Ramos (cell line): ENCODE measurements around the gene MYOCOS.
"Not testable (repeated sequence)": the region's sequence is repeated elsewhere in the genome, so short reads cannot be mapped to it uniquely, and the experiment has no call there.

Source experiments
- in situ Hi-C: fragments of 300-500 bp; cut with MboI; formaldehyde crosslinking; loops from one replicate; pipeline ENCODE4 v1.14.3; 2022; ENCODE audit warnings: low sequenced_read_pairs; ENCODE audit not compliant: unreplicated experiment

Gene MYOCOS

DNA sequence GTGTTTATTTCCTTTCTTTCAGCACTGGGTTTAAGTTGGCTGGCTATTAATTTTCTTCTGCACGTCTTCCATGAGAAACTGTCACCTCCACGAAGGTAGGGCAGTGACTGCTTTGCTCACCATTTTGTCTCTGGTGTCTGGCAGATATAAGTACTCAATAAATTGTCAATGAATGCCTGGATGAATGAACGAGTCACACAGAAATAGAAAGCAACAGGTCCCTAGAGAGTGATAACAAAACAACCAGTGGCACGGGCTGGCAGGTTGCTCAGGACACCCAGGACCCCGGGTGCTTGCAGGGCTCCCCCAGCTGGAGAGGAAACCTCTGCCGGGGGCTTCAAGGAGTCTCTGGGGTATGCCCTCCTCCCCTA, 33.7 kb downstream of the MYOCOS start:
- in situ Hi-C loops: no loop called here

DNA sequence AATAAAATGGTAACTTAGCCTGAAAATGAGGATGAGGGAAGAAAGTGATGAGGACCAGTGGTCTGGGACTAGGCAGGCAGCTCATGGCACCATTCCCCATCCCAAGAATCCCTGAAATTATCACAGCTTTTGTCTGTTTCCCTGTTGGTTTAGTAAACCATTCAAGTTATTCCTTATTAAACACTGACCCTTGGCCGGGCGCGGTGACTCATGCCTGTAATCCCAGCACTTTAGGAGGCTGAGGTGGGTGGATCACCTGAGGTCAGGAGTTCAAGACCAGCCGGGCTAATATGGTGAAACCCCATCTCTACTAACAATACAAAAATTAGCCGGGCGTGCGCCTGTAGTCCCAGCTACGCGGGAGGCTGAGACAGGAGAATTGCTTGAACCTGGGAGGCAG, 34.2 kb downstream of the MYOCOS start:
- in situ Hi-C loops: not testable (repeated sequence)

DNA sequence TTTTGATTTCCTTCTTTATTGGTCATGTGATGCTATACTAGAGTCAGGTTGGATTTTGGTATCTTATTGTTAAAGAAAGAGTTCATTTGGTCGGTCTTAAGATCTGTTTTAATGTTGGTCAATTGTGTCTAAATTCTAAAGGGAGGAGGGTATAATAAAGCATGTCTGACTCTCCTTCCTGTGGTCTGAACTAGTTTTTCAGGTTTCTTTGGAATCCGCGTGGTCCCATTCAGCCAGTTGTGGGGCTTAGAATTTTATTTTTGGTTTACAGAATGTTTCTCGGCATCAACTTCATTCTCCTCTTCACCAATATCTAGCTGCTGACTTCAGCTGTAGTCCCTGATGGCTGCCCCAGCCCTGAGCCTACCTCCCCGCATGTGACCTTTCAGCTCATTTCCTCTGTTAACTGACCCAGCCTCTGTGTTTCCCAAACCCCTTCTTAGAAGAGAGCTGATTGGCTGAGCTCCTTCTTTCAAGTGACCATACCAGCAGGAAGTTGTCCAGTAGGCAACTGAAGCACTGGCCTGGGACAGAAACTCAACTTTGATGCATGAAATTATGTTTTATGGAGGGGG, 39.1 kb downstream of the MYOCOS start:
- in situ Hi-C loops: no loop called here

- in situ Hi-C loops: no loop called here
Measured at GRCh38 chr1:171663036-171663853, 41.2 kb downstream of the MYOCOS start.

- in situ Hi-C loops: no loop called here
Measured at GRCh38 chr1:171663854-171664575, 42.0 kb downstream of the MYOCOS start.

DNA sequence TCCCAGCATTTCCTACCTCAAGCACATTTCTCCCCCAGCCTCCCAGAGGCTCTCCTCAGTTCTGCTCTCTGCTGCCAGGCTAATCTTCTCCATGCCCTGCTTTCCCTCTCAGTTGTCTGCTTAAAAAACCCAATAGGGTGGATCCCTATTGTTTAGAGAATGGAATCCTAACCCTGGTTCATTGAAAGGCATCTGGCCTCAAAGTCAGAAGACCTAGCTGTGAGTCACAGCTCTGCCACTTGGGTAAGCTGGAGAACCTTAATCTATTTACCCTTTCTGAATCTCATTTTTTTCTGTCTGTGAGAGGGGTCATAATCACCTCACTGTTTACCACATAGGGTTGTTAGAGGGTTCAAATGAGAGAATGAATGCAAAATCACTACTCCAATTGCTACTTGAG, 42.9 kb downstream of the MYOCOS start:
- in situ Hi-C loops: no loop called here

GRCh38 chr1:171666114-171666769, 44.2 kb downstream of the MYOCOS start:
- in situ Hi-C loops: no loop called here

DNA sequence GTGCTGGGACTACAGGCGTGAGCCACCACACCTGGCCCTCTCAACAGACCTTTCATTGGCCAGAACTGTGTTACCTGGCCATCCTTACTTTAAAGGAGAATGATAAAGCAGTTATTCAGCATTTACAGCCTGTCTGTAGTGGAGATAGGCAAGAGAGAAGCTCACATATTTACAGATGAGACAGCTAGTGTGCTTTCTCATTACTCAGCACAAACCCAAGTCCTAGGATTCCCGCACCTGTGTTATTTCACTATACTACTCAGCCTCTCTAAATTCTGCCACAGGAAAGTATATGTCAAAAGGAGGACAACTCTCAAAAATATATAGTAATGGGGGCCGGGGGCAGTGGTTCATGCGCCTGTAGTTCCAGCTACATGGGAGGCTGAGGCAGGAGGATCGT, 46.3 kb downstream of the MYOCOS start:
- in situ Hi-C loops: no loop called here

DNA sequence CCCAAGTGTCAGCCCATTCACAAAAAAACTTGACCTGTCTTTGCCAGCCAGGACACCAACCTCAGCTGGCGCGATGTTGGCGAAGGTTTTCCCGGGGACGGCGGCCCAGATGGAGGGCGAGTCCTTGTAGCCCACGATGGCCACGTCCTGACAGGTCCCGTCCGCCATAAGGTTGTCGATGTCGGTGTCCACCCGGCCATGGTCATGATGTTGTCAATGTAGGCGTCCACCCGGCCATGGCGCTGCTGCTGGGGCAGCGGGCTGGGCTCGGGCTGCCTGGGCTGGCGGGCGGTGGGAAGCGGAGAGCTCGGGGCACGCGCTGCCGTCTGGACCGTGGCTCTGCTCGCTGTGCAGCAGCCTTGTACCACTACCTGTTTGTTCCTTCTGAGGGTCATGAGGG, 48.7 kb downstream of the MYOCOS start:
- in situ Hi-C loops: no loop called here

DNA sequence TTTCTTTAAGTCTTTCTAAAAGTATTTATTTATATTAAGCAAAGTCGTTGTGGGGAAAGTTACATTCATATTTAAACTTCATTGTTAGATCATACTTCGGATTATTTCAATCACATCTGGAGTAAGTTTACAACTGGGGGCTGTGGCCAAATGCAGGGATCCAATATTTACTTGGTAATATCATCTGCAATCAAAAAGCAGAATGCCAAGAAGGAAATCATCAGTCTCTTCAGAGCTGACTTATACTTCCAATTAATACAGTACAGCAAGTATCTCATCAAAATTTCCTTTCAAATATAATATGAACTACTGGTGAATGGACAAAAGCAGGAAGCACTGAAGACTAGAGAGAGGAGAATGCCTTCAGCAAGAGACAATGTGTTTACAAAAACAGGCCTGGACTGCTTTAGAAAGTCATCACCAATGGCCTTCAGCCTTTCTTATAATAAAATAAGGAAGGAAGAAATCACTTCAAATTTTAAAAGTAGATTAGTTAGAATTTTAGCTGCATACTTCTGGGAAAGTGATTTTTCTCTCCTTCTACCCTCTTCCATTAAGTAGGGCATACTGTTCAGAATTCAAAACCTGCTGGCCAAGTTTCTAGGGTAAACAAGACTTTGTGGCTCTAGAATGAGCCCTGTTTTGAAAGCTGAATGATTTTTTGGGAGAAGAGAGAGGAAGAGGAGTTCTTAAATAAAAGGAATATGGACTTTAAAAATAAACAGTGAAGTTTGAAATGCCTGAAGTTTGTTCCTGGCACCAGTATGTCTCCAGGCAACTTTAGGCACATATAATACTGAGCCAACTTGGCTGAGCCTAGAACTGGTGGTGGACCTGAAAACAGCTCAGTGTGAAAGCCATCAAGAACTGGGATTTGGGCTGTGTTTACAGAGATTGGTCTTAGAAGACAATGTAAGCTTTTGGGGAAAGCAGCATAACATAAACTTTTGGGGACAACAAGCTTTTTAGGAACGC, 52.7 kb downstream of the MYOCOS start:
- in situ Hi-C loops: no loop called here
